ENCODE data around the gene PAQR5.

DNA sequence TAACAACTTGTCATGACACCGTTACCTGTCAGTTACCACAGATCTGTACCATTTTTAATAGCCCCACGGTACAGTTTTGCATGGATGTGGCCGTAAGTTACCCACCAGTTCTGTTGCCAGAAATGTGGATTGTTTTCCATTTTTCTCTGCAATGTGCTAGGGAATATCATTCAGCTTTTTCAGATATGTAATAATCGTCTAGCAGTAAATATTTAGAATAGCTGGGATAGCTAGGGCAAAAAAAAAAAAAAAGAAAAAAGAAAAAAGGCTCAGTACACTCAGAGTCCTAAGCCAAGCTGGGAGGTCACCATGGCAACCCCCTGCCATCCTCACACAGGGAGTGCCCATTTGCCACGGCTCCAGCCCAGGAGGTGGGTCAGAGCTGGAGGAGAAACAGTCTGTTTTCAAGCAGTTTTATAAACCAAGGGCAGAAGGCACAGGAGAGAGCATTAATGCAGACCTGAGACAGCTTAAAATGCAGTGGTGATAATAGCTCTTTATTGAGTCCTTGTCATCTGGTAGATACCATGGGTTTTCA, 25.2 kb downstream of the PAQR5 start:
- TF ChIP-seq, protein P1, sequence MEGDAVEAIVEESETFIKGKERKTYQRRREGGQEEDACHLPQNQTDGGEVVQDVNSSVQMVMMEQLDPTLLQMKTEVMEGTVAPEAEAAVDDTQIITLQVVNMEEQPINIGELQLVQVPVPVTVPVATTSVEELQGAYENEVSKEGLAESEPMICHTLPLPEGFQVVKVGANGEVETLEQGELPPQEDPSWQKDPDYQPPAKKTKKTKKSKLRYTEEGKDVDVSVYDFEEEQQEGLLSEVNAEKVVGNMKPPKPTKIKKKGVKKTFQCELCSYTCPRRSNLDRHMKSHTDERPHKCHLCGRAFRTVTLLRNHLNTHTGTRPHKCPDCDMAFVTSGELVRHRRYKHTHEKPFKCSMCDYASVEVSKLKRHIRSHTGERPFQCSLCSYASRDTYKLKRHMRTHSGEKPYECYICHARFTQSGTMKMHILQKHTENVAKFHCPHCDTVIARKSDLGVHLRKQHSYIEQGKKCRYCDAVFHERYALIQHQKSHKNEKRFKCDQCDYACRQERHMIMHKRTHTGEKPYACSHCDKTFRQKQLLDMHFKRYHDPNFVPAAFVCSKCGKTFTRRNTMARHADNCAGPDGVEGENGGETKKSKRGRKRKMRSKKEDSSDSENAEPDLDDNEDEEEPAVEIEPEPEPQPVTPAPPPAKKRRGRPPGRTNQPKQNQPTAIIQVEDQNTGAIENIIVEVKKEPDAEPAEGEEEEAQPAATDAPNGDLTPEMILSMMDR (IDR thresholded peaks at IDR 0.05): no peak
- TF ChIP-seq POLR2A (IDR thresholded peaks at IDR 0.05): no peak
